Fibroblast of villous mesenchyme (primary cell): ENCODE results near the gene BMP2K. TPM values are rescaled to one million over a fixed set of nuclear protein-coding genes. Genes with fewer than 3 reads are reported as not detected.
A peak's percentile ranks its signal among the peaks of the same experiment; 100 is the strongest.

Source experiments
- DNase-seq: peaks from one replicate; pipeline ENCODE4 v3.0.0-alpha.2; 2010; ENCODE audit warnings: low read depth
- H3K4me3 ChIP-seq: 2 replicates; pipeline ENCODE4 v1.5.1; 2011; ENCODE audit warnings: low read depth, mild to moderate bottlenecking, low read length
- CTCF ChIP-seq: IDR thresholded peaks from 2 replicates; pipeline ENCODE4 v1.5.1; 2012; ENCODE audit warnings: low read depth, mild to moderate bottlenecking, low read length; ENCODE audit not compliant: insufficient read depth
- total RNA-seq: library from RNA; depleted of rRNA; stranded (reverse); fragments of >200 nt; gene quantifications from 2 replicates; pipeline ENCODE4 v1.2.3, GENCODE V29; 2012

Gene BMP2K
- total RNA-seq, 1 donor = 173 TPM

- peak overlapping the region; percentile 74 for H3K4me3 ChIP-seq
- peak; percentile 60 for DNase-seq
- no peak for TF ChIP-seq CTCF
These were observed 802 bp downstream of the BMP2K start for GRCh38 chr4:78776729-78777575.

GRCh38 chr4:78777576-78777940 is 1.4 kb downstream of the BMP2K start:
- peak overlapping the region; percentile 74 for H3K4me3 ChIP-seq
- TF ChIP-seq CTCF = no peak
- no peak for DNase-seq

- TF ChIP-seq CTCF = no peak
- peak overlapping the region; percentile 74 for H3K4me3 ChIP-seq
- DNase-seq = no peak
These were observed 2.4 kb downstream of the BMP2K start for GRCh38 chr4:78778530-78778929.

DNA sequence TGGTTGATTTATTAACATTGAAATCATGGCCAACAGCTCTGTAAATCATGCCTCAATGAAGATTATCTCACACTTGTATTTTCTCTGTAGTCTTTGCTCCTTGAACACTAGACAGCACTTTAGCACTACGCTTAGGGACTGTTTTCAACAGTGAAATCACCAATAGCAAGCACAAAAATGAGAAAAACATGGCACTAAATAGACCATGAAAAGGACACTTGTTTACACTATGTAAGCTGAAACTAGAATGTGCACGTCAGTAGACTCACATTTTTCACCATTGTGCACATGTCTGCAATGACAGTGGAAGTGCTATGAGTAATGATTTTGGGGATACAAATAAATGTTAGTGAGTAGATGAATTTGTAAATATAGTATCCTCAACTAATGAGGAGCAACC is 3.1 kb downstream of the BMP2K start:
- no peak overlapping the region for H3K4me3 ChIP-seq
- TF ChIP-seq CTCF = no peak

DNA sequence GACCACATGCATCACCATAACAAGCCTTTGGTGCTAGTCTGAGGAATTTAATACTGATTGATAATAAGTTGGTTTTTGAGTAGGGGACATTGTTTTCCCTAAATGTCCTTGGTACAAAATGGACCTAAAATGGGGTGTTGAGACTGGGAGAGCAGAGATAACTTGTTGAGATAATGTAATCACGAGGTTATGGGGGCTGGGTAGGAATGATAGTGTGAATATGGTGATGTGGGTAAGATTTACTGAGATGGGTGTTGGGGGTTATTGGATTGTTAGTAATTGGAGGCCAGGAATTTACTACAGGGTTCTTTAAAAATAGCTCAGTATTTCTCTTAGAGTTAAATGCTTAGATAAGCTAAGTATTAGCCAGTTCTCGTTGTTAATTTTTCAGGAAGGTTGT is 3.9 kb downstream of the BMP2K start:
- DNase-seq = no peak
- H3K4me3 ChIP-seq = no peak overlapping the region

More for the DNA sequence above, 3.1 kb downstream of the BMP2K start:
- DNase-seq = peak; percentile 46

GRCh38 chr4:78781139-78781538 is 5.0 kb downstream of the BMP2K start:
- H3K4me3 ChIP-seq = no peak overlapping the region
- no peak for DNase-seq
- no peak for TF ChIP-seq CTCF

More for the DNA sequence above, 3.9 kb downstream of the BMP2K start:
- TF ChIP-seq CTCF = no peak
